ENCODE results near the gene IFRD2.
"Not testable (repeated sequence)": the region's sequence is repeated elsewhere in the genome, so short reads cannot be mapped to it uniquely, and the experiment has no call there.

IFRD2 gene

GRCh38 chr3:50268276-50268675 lies 24.0 kb downstream of the IFRD2 start:
- DNase-seq (ENCODE audit: low read depth in 2 of 2): no peak

DNA sequence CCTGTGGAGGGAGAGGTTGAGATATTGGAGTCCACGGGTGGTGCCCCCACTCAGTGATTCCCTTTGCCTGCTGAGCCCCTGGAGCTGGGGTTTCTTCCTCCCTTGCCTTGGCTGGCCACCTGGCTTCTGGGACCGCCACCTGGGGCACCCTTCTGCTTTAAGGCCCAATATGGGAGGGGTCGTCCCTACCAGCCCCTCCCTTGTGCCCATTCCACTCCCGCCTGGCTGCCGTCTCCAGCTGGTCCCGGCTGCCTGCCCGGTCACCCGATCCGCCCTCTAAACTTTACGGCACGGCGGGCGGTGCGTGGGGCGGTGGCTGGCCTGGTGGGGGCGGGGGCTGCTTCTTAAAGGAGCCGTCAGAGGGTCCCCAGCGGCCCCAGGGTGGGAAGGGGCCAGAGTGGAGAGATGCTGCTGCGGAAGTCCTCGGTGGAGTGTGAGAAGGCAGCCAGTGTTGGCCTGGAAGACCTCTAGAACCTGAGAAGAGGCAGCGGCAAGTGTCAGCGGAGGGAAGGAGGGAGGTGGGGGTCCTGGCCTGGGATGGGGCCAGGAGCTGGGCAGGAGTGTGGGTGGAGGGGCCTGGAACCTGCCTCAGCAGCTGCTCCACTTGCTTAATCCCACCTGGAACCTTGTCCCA lies 24.8 kb downstream of the IFRD2 start:
- DNase-seq (ENCODE audit: low read depth in 2 of 2): no peak

DNA sequence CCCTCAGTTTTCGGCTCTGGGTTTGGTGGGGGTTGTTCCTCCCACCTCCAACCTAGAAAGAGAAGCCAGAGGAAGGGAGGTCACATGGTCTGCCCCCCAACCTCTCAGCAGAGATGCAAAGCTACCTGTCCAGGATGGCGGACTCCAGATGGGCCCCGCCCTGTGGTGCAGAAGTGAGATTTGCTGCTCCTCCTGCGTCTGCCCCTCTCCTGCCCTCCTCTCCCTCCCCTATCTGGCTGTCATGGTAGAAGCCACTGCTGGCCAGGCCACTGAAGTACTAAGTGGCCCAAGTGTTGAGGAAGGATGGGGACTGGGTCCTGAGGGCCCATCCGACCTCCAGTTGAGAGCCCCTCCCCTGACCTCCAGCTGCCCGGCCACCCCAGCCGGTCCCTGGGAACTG lies 25.4 kb downstream of the IFRD2 start:
- no peak for DNase-seq (ENCODE audit: low read depth in 2 of 2)

DNA sequence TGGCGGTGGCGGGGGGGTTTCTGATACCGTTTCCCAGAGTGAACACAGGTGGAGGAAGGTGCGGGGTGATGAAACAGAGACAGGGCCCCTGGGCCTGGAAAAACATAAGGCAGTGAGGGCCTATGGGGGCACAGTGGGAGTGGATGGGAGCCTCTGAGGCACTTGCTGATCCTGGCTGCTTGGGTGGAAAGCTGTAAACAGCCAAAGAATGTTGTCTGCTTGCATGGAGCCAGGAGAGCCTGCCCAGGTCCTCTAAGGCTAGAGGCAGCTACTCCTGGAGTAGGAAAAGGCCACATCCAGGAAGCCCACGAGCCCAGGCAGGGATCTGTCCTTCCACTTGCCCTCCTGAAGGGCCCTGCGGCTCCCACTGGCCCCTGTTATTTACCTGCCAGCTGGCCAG lies 26.2 kb downstream of the IFRD2 start:
- DNase-seq (ENCODE audit: low read depth in 2 of 2): no peak

GRCh38 chr3:50265571-50265970 lies 26.7 kb downstream of the IFRD2 start:
- DNase-seq (ENCODE audit: low read depth in 2 of 2): no peak

DNA sequence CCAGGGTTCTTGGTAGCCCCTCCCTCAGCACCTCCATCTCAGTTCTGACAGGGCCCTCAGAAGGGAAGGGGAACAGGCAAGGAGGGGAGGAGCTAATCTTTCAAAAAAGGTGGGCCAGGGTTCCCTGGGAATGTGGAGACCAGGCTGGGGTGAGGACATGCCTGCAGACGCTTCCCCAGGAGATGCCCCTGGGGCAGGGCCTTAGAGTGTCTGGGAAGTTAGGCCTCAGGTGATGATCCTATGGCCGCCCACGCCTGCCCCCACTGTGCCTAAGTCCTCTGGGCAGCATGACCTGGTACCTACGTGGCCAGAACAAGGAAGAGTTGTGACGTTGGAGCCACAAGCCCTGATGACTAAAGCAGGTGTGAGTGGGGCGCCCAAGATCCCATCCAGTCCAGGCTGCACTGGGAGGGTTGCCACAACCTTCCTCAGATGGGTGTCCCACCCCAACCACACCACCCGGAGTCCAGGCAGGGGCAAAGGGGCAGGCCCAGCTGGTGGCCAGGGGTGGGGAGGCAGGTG lies 27.2 kb downstream of the IFRD2 start:
- no peak for DNase-seq (ENCODE audit: low read depth in 2 of 2)

DNA sequence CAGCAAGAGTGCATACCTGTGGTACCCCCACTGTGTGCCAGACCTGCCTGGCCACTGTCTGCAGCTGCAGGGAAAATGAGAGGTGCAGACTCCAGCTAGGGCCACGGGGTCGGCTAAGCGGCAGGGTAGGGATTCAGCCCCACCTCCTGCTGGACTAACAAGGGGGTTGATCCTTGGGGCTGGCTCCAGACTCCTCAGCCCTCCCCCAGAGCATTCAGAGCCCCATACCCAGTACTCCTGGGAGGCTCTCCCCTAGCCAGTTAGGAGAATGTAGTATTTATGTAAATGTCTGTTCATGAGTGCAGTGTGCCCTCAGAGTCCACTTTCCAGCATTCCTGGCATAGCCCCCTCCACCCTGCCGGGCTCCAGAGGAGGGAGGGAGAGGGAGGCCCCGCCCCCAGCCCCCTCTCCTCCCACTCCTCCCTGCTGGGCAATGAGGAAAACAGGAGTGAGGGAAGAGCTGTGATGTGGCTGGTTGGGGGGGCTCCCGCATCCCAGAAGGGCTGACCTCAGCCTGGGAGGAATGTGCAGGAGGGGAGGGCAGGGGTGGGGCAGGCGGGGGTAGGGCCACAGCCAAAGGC lies 27.8 kb downstream of the IFRD2 start:
- no peak for DNase-seq (ENCODE audit: low read depth in 2 of 2)

DNA sequence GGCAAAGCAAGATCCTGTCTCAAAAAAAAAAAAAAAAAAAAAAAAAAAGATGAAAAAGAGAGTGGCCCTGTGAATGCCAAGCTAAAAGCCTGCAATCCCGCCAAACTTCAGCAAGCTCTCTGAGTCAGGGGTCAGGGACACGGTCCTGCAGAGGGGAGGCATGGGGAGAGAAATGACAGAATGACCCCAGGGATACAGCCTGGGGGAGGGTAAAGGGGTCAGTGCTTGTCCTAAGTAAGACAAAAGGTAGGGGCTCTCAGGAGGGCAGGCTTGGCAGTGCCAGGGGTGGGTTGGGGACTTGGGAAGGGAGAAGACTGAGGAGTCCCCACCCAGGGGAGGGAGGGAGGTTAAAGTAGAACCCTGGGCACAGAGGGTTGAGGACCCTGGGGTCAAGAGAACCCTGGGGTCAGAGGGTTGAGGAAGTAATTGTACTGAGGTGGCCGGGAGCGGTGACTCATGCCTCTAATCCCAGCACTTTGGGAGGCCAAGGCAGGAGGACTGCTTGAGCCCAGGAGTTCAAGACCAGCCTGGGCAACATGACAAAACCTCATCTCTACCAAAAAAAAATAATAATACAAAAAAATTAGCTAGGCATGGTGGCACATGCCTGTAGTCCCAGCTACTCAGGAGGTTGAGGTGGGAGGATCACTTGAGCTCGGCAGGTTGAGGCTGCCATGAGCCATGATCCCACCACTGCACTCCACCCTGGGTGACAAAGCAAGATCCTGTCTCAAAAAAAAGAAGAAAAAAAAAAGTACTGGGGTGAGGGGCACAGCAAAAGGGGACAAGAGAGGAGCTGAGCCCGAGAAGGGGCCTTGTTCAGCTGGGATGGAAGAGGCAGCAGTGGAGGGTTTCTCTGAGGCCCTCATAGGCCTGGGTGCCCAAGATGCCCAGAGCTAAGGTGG lies 28.5 kb downstream of the IFRD2 start:
- no peak for DNase-seq (ENCODE audit: low read depth in 2 of 2)

GRCh38 chr3:50262778-50263177 lies 29.5 kb downstream of the IFRD2 start:
- DNase-seq (ENCODE audit: low read depth in 2 of 2): no peak

- not testable (repeated sequence) for DNase-seq (ENCODE audit: low read depth in 2 of 2)
Observed at GRCh38 chr3:50262200-50262599, 30.0 kb downstream of the IFRD2 start.

DNA sequence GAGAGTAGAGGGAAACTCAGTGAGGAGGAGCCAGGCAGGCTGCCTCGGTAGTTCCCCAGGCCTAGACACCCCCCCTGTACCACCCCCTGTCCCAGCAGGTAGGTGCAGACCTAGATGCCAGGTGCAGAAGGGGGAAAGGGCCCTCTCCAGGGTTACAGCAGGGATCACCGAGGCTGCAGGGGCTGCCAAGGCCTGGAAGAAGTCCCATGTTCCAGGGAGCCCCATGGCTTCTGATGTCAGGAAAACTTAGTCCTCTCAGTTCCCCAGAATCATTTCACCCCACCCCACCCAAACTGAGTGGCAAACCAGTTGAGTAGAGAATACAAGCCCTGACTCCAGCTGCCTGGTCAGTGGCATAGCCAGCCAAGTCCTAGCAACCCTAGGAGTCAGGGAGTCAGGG lies 30.7 kb downstream of the IFRD2 start:
- DNase-seq (ENCODE audit: low read depth in 2 of 2): no peak

GRCh38 chr3:50260942-50261441 lies 31.2 kb downstream of the IFRD2 start:
- no peak for DNase-seq (ENCODE audit: low read depth in 2 of 2)

GRCh38 chr3:50260027-50260941 lies 31.9 kb downstream of the IFRD2 start:
- DNase-seq (ENCODE audit: low read depth in 2 of 2): peak; percentile 83

DNA sequence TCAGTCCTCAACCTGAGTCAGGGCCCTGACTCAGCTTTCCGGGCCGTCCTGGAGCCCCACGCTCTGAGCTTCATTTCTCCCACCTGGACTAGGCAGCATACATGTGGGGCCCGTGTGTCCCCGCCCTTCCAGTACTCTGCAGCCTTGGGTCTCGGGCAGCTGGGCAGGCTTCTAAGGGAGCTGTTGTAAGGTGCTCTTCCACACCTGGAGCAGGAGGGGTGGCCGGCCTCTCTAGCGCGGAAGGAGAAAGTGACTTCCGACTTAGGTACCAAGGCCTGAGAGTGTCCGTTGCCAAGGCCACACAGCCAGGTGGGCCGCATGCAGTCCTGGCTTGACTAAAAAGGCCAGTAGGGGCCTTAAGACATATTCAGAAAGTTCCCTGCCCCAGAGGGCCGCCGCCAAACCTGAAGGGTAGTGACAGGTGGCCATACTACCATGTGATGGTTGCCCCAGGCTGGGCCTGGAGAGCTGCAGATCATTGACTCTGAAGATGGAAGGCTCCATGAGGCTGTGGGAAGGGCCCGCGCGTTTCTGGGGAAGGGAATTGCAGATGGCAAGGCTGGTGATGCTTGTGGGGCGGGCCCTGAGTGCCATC lies 32.7 kb downstream of the IFRD2 start:
- no peak for DNase-seq (ENCODE audit: low read depth in 2 of 2)

DNA sequence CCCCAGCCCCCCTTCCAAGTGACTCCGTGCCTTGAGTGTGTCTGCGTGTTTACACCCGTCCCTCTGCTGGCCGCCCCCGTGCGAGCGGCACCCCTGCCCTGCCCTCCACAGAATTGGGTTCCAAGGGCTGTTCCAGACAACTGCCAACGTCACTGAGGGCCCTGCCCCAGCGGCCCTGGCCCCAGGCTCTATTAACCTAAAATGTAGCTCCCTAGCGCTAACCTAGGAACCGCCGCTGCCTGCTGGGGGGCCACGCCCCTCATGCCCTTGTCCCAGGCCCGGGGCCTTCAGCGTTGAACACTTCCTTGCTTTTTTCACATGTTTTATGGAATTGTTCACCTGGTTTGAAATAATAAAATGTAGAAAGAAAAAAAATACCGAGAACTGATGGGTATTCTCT lies 33.2 kb downstream of the IFRD2 start:
- DNase-seq (ENCODE audit: low read depth in 2 of 2): no peak

- DNase-seq (ENCODE audit: low read depth in 2 of 2): no peak
Observed at GRCh38 chr3:50258029-50258680, 34.1 kb downstream of the IFRD2 start.

GRCh38 chr3:50256978-50257890 lies 35.0 kb downstream of the IFRD2 start:
- peak in 1 of 2 donors; percentile 34 for DNase-seq (ENCODE audit: low read depth in 2 of 2)

DNA sequence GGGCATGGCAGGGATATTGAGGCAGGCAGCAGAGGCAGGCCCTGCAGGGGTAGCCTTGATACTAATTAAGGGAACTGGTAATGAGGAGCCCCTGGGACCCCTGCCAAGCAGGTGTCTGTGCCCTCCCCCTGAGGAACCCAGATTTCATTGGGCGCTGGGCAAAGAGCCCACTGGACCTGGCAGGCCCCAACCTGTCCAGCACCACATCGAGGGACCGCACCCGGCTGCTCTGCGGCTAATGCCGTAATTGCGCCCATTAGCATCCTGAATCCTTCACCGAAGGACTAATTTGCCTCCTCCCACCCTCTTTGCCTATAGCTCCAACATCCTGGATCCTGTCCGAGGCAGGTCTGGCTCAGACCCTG lies 37.0 kb downstream of the IFRD2 start:
- DNase-seq (ENCODE audit: low read depth in 2 of 2): no peak

DNA sequence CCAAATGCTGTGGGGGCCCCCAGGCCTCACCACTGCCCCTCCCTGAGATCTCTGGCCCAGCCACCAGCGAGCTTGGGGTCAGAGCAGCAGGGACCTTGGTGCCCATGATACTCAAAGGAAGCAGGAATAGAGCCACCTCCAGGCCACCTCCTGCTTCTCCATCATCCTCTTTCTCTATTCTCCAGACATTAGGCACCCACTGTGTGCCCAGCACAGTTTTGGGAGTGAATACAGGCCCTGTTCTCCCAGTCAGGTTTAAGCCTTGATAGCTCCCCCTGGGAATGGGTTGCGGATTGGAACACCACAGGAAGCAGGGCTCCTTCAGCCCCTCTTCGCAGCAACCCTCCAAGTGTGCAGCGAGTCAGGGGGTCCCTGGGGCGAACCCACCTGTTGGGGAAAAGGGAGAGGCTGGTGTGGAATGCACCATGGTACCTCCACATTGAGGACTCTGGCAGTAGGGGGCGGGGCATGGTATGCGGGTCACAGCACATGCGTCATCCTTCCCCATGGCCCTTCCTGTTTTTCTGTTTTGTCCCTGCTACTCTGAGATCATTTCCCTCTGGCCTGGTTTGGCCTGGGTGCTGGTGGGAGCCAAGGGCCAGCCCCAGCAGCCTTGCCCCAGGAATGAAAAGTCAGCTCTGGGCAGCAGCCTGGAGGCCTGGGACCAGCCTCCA lies 37.5 kb downstream of the IFRD2 start:
- DNase-seq (ENCODE audit: low read depth in 2 of 2): no peak

All from stimulated activated CD8-positive, alpha-beta memory T cell treated with anti-CD3 and anti-CD28 coated beads, Interleukin-2, amount 100 ng/mL, for 48 hours (primary cell).